Activated CD8-positive, alpha-beta T cell treated with anti-CD3 and anti-CD28 coated beads, Interleukin-2, amount 10 ng/mL, durations not matched to agents 7 days and 5 days (primary cell): ENCODE measurements around the gene PCDHGA1. TPM values are rescaled to one million over a fixed set of nuclear protein-coding genes. Genes with fewer than 3 reads are reported as not detected.
"Not testable (repeated sequence)": the region's sequence is repeated elsewhere in the genome, so short reads cannot be mapped to it uniquely, and the experiment has no call there.

Experiments
- ATAC-seq: fragments of 150-1000 bp; cut with Tn5 transposase; one replicate; pipeline ENCODE4 v1.10.0; 2021; ENCODE audit warnings: moderate library complexity
- CTCF ChIA-PET: fragments of 350-600 bp; sonication (Branson Sonifier 250); formaldehyde crosslinking; loops from one replicate; lab custom pipeline; 2021; ENCODE audit warnings: antibody characterized with exemption; lab: Charles Lee
- POLR2A ChIA-PET: fragments of 350-600 bp; sonication (Branson Sonifier 250); formaldehyde crosslinking; loops from one replicate; lab custom pipeline; 2021; ENCODE audit warnings: antibody characterized with exemption; lab: Charles Lee
- DNase-seq: peaks from one replicate; pipeline ENCODE4 v3.0.0-alpha.2; 2020
- H3K27ac Mint-ChIP-seq: one replicate; pipeline ENCODE4 v1.8.0; 2021; ENCODE audit warnings: mild to moderate bottlenecking, mixed read lengths
- H3K27me3 Mint-ChIP-seq: one replicate; pipeline ENCODE4 v1.8.0; 2021; ENCODE audit warnings: low read depth, mixed read lengths
- H3K36me3 Mint-ChIP-seq: one replicate; pipeline ENCODE4 v1.8.0; 2021; ENCODE audit warnings: low read depth, mixed read lengths
- H3K4me1 Mint-ChIP-seq: one replicate; pipeline ENCODE4 v1.8.0; 2021; ENCODE audit warnings: low read depth, mixed read lengths
- H3K4me3 Mint-ChIP-seq: one replicate; pipeline ENCODE4 v1.8.0; 2021; ENCODE audit warnings: mild to moderate bottlenecking, mixed read lengths
- H3K9me3 Mint-ChIP-seq: one replicate; pipeline ENCODE4 v1.8.0; 2022; ENCODE audit warnings: mixed read lengths; ENCODE audit not compliant: insufficient read depth
- total RNA-seq, 2 experiments: library from RNA; stranded (reverse); gene quantifications; one replicate each; pipeline ENCODE4 v1.2.3, GENCODE V29; 2021

PCDHGA1 gene
- total RNA-seq, 2 experiments from 2014 or later = not detected

DNA sequence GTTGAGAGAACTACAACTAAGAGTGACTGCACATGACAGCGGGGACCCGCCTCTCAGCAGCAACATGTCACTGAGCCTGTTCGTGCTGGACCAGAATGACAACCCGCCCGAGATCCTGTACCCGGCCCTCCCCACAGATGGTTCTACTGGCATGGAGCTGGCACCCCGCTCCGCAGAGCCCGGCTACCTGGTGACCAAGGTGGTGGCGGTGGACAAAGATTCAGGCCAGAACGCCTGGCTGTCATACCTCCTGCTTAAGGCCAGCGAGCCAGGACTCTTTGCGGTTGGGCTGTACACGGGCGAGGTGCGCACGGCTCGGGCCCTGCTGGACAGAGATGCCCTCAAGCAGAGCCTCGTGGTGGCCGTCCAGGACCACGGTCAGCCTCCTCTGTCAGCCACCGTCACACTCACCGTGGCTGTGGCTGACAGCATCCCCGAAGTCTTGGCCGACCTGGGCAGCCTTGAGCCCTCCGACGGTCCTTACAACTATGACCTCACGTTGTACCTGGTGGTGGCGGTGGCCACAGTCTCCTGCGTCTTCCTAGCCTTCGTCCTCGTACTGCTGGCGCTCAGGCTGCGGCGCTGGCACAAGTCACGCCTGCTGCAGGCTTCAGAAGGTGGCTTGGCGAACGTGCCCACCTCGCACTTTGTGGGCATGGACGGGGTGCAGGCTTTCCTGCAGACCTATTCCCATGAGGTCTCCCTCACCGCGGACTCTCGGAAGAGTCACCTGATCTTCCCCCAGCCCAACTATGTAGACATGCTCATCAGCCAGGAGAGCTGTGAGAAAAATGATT is 54.4 kb downstream of the PCDHGA1 start:
- Mint-ChIP-seq H3K27me3 (peaks cover 40% of the 10 kb centered on the region), H3K4me3 (no peak overlapping the region), H3K36me3 (peaks cover 2% of the 10 kb centered on the region), H3K4me1 (no peaks in the 10 kb centered on the region), H3K27ac (no peak overlapping the region), H3K9me3 (peaks cover 33% of the 10 kb centered on the region)
- no peak for DNase-seq
- ATAC-seq = no peak
- CTCF ChIA-PET = interaction anchor here (1.1 kb wide), 1 partner anchor 15 kb away, joined by 3 read pairs; the partner anchor contains the start of gene PCDHGB3
- POLR2A ChIA-PET = no interaction called here

DNA sequence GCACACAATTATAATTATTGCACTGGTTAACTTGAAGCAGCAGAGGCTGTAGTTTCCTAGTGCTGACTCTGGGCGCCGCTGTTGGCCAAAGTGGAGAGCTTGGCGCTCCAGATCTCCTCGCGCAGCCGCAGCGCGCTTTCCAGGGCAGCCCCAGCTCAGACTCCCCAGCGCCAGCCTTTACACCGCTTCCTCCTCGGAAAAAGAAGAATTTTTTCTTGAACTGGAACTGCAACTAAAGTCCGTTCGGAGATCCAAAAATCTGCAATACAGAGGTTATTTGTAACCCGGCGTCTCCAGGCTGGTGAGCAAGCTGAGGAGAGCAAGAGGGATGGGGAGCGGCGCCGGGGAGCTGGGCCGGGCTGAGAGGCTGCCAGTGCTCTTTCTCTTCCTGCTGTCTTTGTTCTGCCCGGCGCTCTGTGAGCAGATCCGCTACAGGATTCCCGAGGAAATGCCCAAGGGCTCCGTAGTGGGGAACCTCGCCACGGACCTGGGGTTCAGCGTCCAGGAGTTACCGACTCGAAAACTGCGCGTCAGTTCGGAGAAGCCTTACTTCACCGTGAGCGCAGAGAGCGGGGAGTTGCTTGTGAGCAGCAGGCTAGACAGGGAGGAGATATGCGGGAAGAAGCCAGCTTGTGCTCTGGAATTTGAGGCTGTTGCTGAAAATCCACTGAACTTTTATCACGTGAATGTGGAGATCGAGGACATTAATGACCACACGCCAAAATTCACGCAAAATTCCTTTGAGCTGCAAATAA is 57.4 kb downstream of the PCDHGA1 start, which contains the start of gene PCDHGB4:
Gene PCDHGB4, plus strand, starts transcription at position 142 of the 755 bp plus-strand sequence. Its CDS starts 187 bp downstream, at position 329.
- DNase-seq (peak; percentile 34), ATAC-seq (peak; percentile 44)
- H3K4me1 Mint-ChIP-seq, H3K27ac Mint-ChIP-seq, POLR2A ChIA-PET, H3K36me3 Mint-ChIP-seq: not testable (repeated sequence)
- Mint-ChIP-seq H3K9me3 (peaks cover 34% of the 10 kb centered on the region), H3K4me3 (peak within 1 kb of the TSS; percentile 0), H3K27me3 (peaks cover 38% of the 10 kb centered on the region)
- CTCF ChIA-PET = interaction anchor here (2.5 kb wide), 1 partner anchor 26 kb away, joined by 9 read pairs; the partner anchor contains the start of gene PCDHGA10

DNA sequence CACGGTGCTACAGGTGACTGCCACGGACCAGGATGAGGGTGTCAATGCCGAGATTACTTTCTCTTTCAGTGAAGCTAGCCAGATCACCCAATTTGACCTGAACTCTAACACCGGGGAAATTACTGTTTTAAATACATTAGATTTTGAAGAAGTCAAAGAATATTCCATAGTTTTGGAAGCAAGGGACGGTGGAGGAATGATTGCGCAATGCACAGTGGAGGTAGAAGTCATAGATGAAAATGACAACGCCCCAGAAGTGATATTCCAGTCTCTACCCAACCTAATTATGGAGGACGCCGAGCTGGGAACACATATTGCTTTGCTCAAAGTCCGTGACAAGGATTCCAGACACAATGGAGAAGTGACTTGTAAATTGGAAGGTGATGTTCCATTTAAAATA is 58.3 kb downstream of the PCDHGA1 start:
- Mint-ChIP-seq H3K27me3 (peaks cover 32% of the 10 kb centered on the region), H3K9me3 (peaks cover 32% of the 10 kb centered on the region), H3K4me3 (peak overlapping the region; percentile 0), H3K36me3 (peaks cover 5% of the 10 kb centered on the region), H3K27ac (no peak overlapping the region), H3K4me1 (no peaks in the 10 kb centered on the region)
- POLR2A ChIA-PET = no interaction called here
- CTCF ChIA-PET = interaction anchor here (0.8 to 2.5 kb wide), 2 partner anchors 25 to 125 kb away, joined by 3 to 9 read pairs; partner anchors contain the start of gene PCDHGA10
- ATAC-seq (no peak), DNase-seq (no peak)

DNA sequence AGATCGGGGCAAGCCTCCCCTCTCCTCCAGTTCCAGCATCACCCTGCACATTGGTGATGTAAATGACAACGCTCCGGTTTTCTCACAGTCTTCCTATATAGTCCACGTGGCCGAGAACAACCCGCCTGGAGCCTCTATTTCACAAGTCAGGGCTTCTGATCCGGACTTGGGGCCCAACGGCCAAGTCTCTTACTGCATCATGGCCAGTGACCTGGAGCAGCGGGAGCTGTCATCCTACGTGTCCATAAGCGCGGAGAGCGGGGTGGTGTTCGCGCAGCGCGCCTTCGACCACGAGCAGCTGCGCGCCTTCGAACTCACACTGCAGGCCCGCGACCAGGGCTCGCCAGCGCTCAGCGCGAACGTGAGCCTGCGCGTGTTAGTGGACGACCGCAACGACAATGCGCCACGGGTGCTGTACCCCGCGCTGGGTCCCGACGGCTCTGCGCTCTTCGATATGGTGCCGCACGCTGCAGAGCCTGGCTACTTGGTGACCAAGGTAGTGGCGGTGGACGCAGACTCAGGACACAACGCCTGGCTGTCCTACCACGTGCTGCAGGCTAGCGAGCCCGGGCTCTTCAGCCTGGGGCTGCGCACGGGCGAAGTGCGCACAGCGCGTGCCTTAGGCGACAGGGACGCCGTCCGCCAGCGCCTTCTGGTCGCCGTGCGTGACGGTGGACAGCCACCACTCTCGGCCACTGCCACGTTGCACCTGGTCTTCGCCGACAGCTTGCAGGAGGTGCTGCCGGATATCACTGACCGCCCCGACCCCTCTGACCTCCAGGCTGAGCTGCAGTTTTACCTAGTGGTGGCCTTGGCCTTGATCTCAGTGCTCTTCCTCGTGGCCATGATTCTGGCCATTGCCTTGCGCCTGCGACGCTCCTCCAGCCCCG is 59.1 kb downstream of the PCDHGA1 start:
- POLR2A ChIA-PET = no interaction called here

DNA sequence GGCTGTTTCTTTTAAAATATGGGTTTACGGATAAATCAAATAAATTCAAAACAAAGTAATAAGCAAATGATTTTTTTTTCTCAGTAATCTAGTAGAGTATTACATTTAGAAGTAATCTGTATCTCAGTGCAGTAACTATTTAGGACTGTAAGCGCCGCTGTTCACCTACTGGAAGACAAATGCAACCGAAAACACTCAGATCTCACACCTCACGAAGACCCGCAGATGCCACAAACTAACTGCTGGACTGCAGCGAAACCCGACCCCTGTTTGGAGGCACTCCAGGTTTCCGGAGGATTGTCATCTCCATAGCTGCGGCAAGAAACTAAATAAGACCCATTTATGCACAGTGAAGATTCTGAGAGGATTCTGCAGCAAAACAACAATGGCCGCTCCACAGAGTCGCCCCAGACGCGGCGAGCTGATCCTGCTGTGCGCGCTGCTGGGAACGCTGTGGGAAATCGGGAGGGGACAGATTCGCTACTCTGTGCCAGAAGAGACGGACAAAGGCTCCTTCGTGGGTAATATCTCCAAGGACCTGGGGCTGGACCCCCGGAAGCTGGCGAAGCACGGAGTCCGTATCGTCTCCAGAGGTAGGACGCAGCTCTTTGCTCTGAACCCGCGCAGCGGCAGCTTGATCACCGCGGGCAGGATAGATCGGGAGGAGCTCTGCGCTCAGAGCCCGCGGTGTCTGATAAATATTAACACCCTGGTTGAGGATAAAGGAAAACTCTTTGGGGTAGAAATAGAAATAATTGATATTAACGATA is 62.3 kb downstream of the PCDHGA1 start, which contains the start of gene PCDHGA8:
Gene PCDHGA8, plus strand, starts transcription at position 205 of the 770 bp plus-strand sequence. Its CDS starts 181 bp downstream, at position 386.
- no peak within 1 kb of the TSS for H3K27ac Mint-ChIP-seq
- DNase-seq = no peak
- H3K9me3 Mint-ChIP-seq = peaks cover 39% of the 10 kb centered on the region
- peaks cover 9% of the 10 kb centered on the region for H3K36me3 Mint-ChIP-seq
- no peak within 1 kb of the TSS for H3K4me3 Mint-ChIP-seq
- CTCF ChIA-PET = interaction anchor here (1.0 to 2.2 kb wide), 5 partner anchors 21 to 120 kb away, joined by 3 to 8 read pairs (median 6); partner anchors contain the start of genes PCDHGA10, PCDHGA11, PCDHGA12 and TAF7
- H3K4me1 Mint-ChIP-seq = no peaks in the 10 kb centered on the region
- POLR2A ChIA-PET = no interaction called here
- peaks cover 35% of the 10 kb centered on the region for H3K27me3 Mint-ChIP-seq
- no peak for ATAC-seq

More for the DNA sequence above, 59.1 kb downstream of the PCDHGA1 start:
- peaks cover 30% of the 10 kb centered on the region for H3K27me3 Mint-ChIP-seq
- ATAC-seq (no peak), DNase-seq (no peak)
- H3K4me3 Mint-ChIP-seq = no peak overlapping the region
- H3K9me3 Mint-ChIP-seq = peaks cover 34% of the 10 kb centered on the region
- peaks cover 6% of the 10 kb centered on the region for H3K36me3 Mint-ChIP-seq
- no peaks in the 10 kb centered on the region for H3K4me1 Mint-ChIP-seq
- CTCF ChIA-PET = interaction anchor here (0.8 to 2.5 kb wide), 2 partner anchors 24 to 124 kb away, joined by 3 to 9 read pairs; partner anchors contain the start of gene PCDHGA10
- H3K27ac Mint-ChIP-seq = no peak overlapping the region

DNA sequence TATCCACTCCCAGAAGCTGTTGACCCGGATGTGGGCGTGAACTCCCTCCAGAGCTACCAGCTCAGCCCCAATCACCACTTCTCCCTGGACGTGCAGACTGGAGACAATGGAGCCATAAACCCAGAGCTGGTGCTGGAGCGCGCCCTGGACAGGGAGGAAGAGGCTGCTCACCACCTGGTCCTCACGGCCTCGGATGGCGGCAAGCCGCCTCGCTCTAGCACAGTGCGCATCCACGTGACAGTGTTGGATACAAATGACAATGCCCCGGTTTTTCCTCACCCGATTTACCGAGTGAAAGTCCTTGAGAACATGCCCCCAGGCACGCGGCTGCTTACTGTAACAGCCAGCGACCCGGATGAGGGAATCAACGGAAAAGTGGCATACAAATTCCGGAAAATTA is 63.0 kb downstream of the PCDHGA1 start:
- H3K36me3 Mint-ChIP-seq = peaks cover 9% of the 10 kb centered on the region
- peaks cover 39% of the 10 kb centered on the region for H3K9me3 Mint-ChIP-seq
- DNase-seq (no peak), ATAC-seq (no peak)
- H3K4me1 Mint-ChIP-seq = no peaks in the 10 kb centered on the region
- ChIA-PET POLR2A (no interaction called here), CTCF (interaction anchor here (1.0 to 2.2 kb wide), 4 partner anchors 20 to 120 kb away, joined by 3 to 8 read pairs (median 6); partner anchors contain the start of genes PCDHGA10, PCDHGA11 and PCDHGA12)
- H3K27me3 Mint-ChIP-seq = peaks cover 34% of the 10 kb centered on the region
- H3K4me3 Mint-ChIP-seq = no peak overlapping the region
- H3K27ac Mint-ChIP-seq = no peak overlapping the region

DNA sequence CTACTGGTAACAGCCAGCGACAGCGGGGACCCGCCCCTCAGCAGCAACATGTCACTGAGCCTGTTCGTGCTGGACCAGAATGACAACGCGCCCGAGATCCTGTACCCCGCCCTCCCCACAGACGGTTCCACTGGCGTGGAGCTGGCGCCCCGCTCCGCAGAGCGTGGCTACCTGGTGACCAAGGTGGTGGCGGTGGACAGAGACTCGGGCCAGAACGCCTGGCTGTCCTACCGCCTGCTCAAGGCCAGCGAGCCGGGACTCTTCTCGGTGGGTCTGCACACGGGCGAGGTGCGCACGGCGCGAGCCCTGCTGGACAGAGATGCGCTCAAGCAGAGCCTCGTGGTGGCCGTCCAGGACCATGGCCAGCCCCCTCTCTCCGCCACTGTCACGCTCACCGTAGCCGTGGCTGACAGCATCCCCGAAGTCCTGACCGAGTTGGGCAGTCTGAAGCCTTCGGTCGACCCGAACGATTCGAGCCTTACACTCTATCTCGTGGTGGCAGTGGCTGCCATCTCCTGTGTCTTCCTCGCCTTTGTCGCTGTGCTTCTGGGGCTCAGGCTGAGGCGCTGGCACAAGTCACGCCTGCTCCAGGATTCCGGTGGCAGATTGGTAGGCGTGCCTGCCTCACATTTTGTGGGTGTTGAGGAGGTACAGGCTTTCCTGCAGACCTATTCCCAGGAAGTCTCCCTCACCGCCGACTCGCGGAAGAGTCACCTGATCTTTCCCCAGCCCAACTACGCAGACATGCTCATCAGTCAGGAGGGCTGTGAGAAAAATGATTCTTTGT is 64.3 kb downstream of the PCDHGA1 start:
- ATAC-seq, H3K27ac Mint-ChIP-seq, DNase-seq, H3K4me3 Mint-ChIP-seq, H3K4me1 Mint-ChIP-seq, POLR2A ChIA-PET: not testable (repeated sequence)
- CTCF ChIA-PET = interaction anchor here (1.0 to 3.7 kb wide), 4 partner anchors 19 to 172 kb away, joined by 3 to 17 read pairs (median 4); partner anchors contain the start of gene PCDHGA10
- Mint-ChIP-seq H3K36me3 (peaks cover 15% of the 10 kb centered on the region), H3K27me3 (peaks cover 35% of the 10 kb centered on the region), H3K9me3 (peaks cover 38% of the 10 kb centered on the region)

DNA sequence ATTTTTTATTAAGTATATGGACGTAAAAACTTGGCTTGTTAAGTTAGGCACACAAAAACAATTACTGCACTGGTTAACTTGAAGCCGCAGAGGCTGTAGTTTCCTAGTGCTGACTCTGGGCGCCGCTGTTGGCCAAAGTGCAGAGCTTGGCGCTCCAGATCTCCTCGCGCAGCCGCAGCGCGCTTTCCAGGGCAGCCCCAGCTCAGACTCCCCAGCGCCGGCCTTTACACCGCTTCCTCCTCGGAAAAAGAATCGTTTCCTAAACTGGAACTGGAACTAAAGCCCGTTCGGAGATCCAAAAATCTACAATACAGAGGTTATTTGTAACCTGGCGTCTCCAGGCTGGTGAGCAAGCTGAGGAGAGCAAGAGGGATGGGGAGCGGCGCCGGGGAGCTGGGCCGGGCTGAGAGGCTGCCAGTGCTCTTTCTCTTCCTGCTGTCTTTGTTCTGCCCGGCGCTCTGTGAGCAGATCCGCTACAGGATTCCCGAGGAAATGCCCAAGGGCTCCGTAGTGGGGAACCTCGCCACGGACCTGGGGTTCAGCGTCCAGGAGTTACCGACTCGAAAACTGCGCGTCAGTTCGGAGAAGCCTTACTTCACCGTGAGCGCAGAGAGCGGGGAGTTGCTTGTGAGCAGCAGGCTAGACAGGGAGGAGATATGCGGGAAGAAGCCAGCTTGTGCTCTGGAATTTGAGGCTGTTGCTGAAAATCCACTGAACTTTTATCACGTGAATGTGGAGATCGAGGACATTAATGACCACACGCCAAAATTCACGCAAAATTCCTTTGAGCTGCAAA is 67.6 kb downstream of the PCDHGA1 start, which contains the start of gene PCDHGB5:
Gene PCDHGB5, plus strand, starts transcription at position 192 of the 796 bp plus-strand sequence. Its CDS starts 181 bp downstream, at position 373.
- ATAC-seq (peak; percentile 65), DNase-seq (peak; percentile 58)
- H3K36me3 Mint-ChIP-seq = peaks cover 13% of the 10 kb centered on the region
- peak within 1 kb of the TSS; percentile 36 for H3K4me3 Mint-ChIP-seq
- H3K27ac Mint-ChIP-seq, POLR2A ChIA-PET, H3K4me1 Mint-ChIP-seq: not testable (repeated sequence)
- H3K9me3 Mint-ChIP-seq = peaks cover 31% of the 10 kb centered on the region
- CTCF ChIA-PET = interaction anchor here (0.9 to 3.7 kb wide), 12 partner anchors 9 to 166 kb away, joined by 3 to 17 read pairs (median 5); partner anchors contain the start of genes PCDHGA10, PCDHGA11, PCDHGA12 and PCDHGA5
- peaks cover 39% of the 10 kb centered on the region for H3K27me3 Mint-ChIP-seq

DNA sequence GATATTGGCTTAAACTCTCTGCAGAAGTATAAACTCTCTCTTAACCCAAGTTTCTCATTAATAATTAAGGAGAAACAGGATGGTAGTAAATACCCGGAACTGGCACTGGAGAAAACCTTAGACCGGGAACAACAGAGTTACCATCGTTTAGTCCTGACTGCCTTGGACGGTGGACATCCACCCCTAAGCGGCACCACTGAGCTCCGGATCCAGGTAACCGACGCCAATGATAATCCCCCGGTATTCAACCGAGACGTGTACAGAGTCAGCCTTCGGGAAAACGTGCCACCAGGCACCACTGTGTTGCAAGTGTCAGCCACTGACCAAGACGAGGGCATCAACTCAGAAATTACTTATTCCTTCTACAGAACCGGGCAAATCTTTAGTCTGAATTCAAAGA is 68.3 kb downstream of the PCDHGA1 start:
- peaks cover 11% of the 10 kb centered on the region for H3K36me3 Mint-ChIP-seq
- peaks cover 46% of the 10 kb centered on the region for H3K27me3 Mint-ChIP-seq
- no peak overlapping the region for H3K27ac Mint-ChIP-seq
- peaks cover 31% of the 10 kb centered on the region for H3K9me3 Mint-ChIP-seq
- peak overlapping the region; percentile 4 for H3K4me3 Mint-ChIP-seq
- DNase-seq (no peak), ATAC-seq (no peak)
- H3K4me1 Mint-ChIP-seq = peaks cover 3% of the 10 kb centered on the region
- CTCF ChIA-PET = interaction anchor here (1.8 to 3.7 kb wide), 4 partner anchors 15 to 165 kb away, joined by 5 to 17 read pairs (median 6); partner anchors contain the start of gene PCDHGA10
- POLR2A ChIA-PET = no interaction called here
